ENCODE data around the gene TNN. TPM values are rescaled to one million over a fixed set of nuclear protein-coding genes. Genes with fewer than 3 reads are reported as not detected.
"Not testable (repeated sequence)": the region's sequence is repeated elsewhere in the genome, so short reads cannot be mapped to it uniquely, and the experiment has no call there.

TNN gene
- total RNA-seq, 1 donor from 2014 or later = not detected

DNA sequence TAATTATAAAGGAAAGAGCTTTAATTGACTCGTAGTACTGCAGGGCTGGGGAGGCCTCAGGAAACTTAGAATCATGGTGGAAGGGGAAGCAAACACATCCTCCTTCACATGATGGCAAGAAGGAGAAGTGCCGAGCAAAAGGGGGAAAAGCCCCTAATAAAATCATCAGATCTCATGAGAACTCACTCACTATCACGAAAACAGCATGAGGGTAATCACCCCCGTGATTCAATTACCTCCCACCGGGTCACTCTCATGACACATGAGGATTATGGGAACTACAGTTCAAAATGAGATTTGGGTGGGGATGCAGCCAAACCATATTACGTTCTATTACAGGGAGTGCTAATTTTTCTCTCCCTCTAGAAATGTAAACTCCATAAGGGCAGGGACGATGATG lies 30.2 kb upstream of the TNN start:
- H3K4me3 Mint-ChIP-seq = no peak overlapping the region
- H3K36me3 Mint-ChIP-seq (ENCODE audit: low read depth) = no peaks in the 10 kb centered on the region
- no peaks in the 10 kb centered on the region for H3K9me3 Mint-ChIP-seq
- H3K27me3 Mint-ChIP-seq = peaks cover 6% of the 10 kb centered on the region
- no peaks in the 10 kb centered on the region for H3K4me1 Mint-ChIP-seq
- H3K27ac Mint-ChIP-seq = no peak overlapping the region
- TF ChIP-seq, protein P1, sequence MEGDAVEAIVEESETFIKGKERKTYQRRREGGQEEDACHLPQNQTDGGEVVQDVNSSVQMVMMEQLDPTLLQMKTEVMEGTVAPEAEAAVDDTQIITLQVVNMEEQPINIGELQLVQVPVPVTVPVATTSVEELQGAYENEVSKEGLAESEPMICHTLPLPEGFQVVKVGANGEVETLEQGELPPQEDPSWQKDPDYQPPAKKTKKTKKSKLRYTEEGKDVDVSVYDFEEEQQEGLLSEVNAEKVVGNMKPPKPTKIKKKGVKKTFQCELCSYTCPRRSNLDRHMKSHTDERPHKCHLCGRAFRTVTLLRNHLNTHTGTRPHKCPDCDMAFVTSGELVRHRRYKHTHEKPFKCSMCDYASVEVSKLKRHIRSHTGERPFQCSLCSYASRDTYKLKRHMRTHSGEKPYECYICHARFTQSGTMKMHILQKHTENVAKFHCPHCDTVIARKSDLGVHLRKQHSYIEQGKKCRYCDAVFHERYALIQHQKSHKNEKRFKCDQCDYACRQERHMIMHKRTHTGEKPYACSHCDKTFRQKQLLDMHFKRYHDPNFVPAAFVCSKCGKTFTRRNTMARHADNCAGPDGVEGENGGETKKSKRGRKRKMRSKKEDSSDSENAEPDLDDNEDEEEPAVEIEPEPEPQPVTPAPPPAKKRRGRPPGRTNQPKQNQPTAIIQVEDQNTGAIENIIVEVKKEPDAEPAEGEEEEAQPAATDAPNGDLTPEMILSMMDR (IDR thresholded peaks at IDR 0.05) = no peak
- no peak for DNase-seq
- no peak for ATAC-seq (ENCODE audit: low read depth)
- ChIA-PET POLR2A (no interaction called here), CTCF (no interaction called here)
- intact Hi-C loops (cut with micrococcal nuclease) = no loop called here

DNA sequence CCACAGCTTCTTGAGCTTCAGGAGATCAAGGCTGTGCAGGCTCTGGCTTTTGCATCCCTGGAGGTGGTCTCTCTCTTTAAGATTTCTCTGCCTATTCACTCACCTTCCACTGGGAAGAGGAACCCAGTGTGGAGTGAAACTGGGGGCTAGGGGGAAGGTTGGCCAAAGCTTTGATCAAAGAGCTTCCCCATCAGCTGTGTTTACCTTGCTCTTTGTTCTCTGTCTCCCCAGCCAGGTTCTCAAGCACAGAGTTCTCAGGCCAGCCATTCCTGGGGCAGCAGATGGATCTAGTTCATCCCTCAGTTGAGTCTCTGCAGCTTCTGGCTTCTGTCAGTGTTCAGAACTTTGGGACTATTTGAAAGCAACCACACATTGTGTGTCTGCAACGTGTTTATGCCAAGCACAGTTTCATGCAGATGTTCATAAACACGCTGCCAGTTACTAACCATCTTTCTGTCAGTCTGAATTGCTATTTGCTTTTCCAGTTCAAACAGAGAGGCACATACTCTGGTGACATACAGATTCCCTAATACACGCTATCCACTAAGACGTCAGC lies 27.2 kb upstream of the TNN start:
- H3K4me3 Mint-ChIP-seq = no peak overlapping the region
- no peaks in the 10 kb centered on the region for H3K4me1 Mint-ChIP-seq
- DNase-seq (no peak), ATAC-seq (ENCODE audit: low read depth) (no peak)
- no peaks in the 10 kb centered on the region for H3K9me3 Mint-ChIP-seq
- no peak overlapping the region for H3K27ac Mint-ChIP-seq
- TF ChIP-seq, protein P1 (IDR thresholded peaks at IDR 0.05) = no peak
- intact Hi-C loops (cut with micrococcal nuclease) = no loop called here
- no peaks in the 10 kb centered on the region for H3K36me3 Mint-ChIP-seq (ENCODE audit: low read depth)
- peaks cover 9% of the 10 kb centered on the region for H3K27me3 Mint-ChIP-seq
- ChIA-PET POLR2A (no interaction called here), CTCF (interaction anchor here (1.4 kb wide), 1 partner anchor 11 kb away, joined by 4 read pairs; no protein-coding TSS in a partner anchor)

DNA sequence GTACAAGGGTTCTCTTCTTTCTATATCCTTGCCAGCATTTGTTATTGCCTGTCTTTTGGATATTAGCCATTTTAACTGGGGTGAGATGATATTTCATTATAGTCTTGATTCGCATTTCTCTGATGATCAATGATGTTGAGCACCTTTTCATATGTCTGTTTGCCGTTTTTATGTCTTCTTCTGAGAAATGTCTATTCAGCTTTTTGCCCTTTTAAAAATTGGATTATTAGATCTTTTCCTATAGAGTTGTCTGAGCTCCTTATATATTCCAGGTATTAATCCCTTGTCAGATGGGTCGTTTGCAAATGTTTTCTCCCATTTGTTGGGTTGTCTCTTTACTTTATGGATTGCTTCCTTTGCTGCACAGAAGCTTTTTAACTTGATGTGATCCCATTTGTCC lies 25.0 kb upstream of the TNN start:
- TF ChIP-seq, protein P1 (IDR thresholded peaks at IDR 0.05) = no peak
- intact Hi-C loops (cut with micrococcal nuclease) = no loop called here
- Mint-ChIP-seq H3K36me3 (ENCODE audit: low read depth) (no peaks in the 10 kb centered on the region), H3K4me3 (no peak overlapping the region), H3K9me3 (no peaks in the 10 kb centered on the region), H3K4me1 (no peaks in the 10 kb centered on the region), H3K27ac (no peak overlapping the region), H3K27me3 (peaks cover 11% of the 10 kb centered on the region)
- no peak for ATAC-seq (ENCODE audit: low read depth)
- POLR2A ChIA-PET = no interaction called here
- no peak for DNase-seq
- CTCF ChIA-PET = no interaction called here

DNA sequence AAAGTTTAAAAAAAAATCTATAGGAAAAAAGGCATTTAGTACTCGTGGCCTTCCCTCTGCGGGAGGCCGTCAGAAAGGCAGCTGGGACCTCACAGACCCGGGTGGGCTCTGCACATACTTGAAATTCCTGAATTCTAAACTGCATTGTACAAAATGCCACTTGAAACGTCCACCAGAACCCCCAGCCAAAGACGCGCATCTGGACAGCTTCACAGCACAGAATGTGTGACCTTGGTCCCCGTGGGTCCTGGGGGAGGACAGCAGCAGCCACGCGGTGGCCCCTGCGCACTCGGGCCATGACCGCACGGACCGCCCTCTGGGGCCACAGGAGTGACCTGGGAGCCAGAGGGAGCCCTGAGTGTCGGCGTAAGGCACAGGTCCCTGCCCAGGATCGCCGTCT lies 23.8 kb upstream of the TNN start:
- ATAC-seq (ENCODE audit: low read depth) (no peak), DNase-seq (no peak)
- H3K4me3 Mint-ChIP-seq = no peak overlapping the region
- TF ChIP-seq, protein P1 (IDR thresholded peaks at IDR 0.05) = no peak
- H3K9me3 Mint-ChIP-seq = no peaks in the 10 kb centered on the region
- no peaks in the 10 kb centered on the region for H3K4me1 Mint-ChIP-seq
- no peak overlapping the region for H3K27ac Mint-ChIP-seq
- no peaks in the 10 kb centered on the region for H3K36me3 Mint-ChIP-seq (ENCODE audit: low read depth)
- ChIA-PET CTCF (no interaction called here), POLR2A (no interaction called here)
- intact Hi-C loops (cut with micrococcal nuclease) = no loop called here
- peaks cover 21% of the 10 kb centered on the region for H3K27me3 Mint-ChIP-seq

DNA sequence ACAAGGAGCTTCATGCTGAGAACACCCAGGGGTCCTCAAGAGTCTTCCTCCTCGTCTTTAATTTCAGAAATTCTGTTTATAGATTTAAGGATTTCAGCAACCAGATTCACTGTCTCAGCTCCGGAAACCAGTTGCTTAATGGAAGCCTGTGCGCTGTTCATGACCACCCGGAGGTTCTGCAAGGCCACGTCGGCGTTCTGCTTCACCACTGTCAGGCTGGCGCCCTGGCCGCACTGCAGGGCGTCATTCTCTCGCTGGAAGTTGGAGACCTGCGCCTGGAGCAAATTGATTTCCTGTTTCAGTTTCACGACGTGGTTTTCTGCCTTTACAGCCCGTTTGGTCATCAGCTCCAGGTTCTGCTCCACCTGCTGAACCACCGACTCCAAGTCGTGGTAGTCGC lies 23.0 kb upstream of the TNN start:
- H3K27ac Mint-ChIP-seq; H3K4me3 Mint-ChIP-seq; ATAC-seq (ENCODE audit: low read depth): not testable (repeated sequence)

DNA sequence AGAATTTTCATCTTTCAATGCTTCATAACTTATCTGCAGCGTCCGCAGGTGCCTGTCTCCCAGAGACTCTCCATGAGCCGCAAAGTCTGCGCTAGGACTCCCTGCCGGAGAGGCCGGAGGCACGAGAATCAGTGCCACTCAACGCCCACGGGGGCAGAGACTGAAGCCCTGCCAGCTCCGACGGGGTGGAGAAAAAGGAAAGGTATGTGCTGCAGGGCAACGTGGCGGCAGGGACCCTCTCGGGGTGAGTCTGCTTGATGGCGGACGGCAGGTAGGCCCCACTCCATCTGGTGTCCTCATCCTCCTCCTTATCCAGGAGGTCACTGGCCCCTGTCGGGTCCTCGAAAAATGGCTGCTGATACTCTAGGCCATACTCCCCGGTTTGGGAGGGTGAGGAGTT lies 22.5 kb upstream of the TNN start:
- CTCF ChIA-PET = no interaction called here
- no peak for ATAC-seq (ENCODE audit: low read depth)
- H3K4me3 Mint-ChIP-seq = no peak overlapping the region
- H3K36me3 Mint-ChIP-seq (ENCODE audit: low read depth) = no peaks in the 10 kb centered on the region
- no peak for DNase-seq
- no peak overlapping the region for H3K27ac Mint-ChIP-seq
- no peaks in the 10 kb centered on the region for H3K9me3 Mint-ChIP-seq
- intact Hi-C loops (cut with micrococcal nuclease) = no loop called here
- POLR2A ChIA-PET = no interaction called here
- H3K4me1 Mint-ChIP-seq = no peaks in the 10 kb centered on the region
- H3K27me3 Mint-ChIP-seq = peaks cover 28% of the 10 kb centered on the region
- TF ChIP-seq, protein P1 (IDR thresholded peaks at IDR 0.05) = no peak

More for the DNA sequence above, 23.0 kb upstream of the TNN start:
- H3K4me1 Mint-ChIP-seq; intact Hi-C loops (cut with micrococcal nuclease); H3K9me3 Mint-ChIP-seq; H3K36me3 Mint-ChIP-seq (ENCODE audit: low read depth); POLR2A ChIA-PET; DNase-seq; CTCF ChIA-PET: not testable (repeated sequence)
- H3K27me3 Mint-ChIP-seq = peaks cover 27% of the 10 kb centered on the region

All from activated B cell treated with CpG ODN at 0.5 μM for 24 hours (primary cell).